ENCODE data around the gene PGAM5.
A peak's percentile ranks its signal among the peaks of the same experiment; 100 is the strongest.

Gene PGAM5

DNA sequence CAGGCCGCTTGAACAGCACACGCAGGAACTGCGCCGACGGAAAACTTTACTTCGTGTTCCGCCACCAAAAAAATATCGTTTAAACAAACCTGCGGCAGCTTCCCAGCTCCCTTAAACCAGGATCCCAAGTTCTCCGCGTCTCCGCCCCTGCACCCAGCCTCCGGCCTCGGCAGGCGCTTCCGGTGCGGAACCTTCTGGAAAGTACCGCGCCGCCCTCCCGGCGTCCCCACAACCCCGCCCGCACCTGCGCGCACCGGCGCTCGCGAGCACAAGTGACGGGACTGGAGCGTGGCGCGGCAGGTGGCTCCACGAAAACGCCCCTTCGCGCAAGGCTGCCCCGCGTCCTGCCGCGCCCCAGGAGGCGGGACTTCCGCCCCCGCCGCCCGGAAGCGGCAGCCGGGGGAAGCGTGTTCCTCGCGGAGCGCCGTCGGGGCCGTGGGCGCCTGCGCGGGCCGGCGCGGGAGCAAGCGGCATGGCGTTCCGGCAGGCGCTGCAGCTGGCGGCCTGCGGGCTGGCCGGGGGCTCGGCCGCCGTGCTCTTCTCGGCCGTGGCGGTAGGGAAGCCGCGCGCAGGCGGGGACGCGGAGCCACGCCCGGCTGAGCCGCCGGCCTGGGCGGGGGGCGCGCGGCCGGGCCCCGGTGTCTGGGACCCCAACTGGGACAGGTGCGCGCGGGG lies at the start of gene PGAM5:
Gene PGAM5, plus strand, starts transcription at position 438 of the 675 bp plus-strand sequence. Its CDS starts 35 bp downstream, at position 473.
- peak; percentile 93 for DNase-seq

DNA sequence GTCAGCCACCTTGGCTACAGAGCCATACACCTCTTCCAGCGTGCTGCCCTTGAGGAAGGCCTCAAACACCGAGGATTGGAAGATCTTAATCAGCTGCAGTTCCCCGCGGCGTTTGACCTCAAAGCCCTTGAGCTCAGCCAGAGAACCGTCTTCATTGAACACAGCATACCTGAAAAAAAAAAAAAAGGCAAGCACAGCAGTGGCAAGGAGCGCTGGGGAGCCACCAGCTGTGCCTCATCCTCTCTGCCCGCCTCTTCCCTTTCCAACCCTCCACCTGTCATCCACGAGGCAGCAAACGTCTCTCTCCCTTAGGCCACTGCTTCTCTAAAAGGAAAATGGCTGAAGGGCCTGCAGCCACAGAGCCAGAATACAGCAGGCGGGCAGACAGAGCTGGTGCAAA lies 49.6 kb upstream of the PGAM5 start:
- DNase-seq: no peak

DNA sequence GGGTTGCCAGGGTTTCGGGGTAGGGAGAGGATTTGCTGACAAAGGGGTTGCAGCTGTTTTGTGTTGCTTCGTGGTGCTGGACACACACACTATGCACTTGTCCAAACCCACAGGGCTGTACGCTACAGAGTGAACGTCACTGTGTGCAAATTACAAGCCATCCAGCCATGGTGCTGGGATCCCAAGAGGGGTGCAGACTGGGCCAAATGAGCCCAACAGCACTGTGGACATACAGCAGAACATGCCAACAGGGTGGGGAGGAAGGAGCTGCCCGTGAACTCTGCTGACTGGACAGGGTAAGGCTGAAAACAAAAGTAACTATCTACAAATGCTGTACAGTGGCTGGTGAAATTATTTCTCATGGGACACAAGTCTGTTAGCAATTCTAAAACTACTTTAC lies 48.7 kb upstream of the PGAM5 start:
- no peak for DNase-seq

DNA sequence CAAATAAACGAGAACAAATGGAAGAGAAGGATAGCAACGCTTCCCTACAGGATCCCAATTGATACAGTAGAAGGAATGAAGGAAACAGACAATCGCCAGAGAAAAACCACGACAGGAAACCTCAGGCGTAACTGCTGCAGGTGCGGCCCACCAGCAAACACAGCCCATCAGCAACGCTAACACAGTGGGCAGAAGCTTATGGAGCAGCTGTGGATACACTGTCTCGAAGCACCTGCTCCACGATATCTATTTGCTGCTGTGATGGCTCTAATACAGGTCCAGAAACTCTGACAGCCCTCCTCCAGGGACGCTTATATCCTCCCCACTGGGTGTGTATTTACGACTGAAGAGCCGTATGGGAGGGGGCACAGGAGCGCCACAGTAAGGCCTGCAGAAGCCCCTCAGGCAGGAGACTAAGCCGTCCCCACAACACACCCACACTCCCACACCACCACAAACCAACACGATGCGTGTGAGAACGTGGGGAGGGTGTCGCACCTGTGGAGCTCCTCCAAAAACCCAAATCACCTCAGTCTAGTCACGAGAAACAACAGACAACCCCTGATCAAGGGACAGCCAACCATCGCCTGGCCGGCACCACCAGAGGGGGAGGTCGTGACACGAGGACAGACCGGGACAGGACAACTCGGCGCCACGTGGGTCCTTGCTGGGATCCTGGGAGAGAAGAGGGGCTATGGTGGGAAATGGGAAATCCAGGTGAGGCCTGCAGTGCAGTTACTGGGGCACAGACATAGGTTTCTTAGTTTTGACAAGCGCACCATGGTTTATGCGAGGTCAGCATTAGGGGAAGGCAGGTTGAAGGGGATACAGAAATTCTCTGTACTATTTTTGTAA lies 47.5 kb upstream of the PGAM5 start:
- no peak for DNase-seq

DNA sequence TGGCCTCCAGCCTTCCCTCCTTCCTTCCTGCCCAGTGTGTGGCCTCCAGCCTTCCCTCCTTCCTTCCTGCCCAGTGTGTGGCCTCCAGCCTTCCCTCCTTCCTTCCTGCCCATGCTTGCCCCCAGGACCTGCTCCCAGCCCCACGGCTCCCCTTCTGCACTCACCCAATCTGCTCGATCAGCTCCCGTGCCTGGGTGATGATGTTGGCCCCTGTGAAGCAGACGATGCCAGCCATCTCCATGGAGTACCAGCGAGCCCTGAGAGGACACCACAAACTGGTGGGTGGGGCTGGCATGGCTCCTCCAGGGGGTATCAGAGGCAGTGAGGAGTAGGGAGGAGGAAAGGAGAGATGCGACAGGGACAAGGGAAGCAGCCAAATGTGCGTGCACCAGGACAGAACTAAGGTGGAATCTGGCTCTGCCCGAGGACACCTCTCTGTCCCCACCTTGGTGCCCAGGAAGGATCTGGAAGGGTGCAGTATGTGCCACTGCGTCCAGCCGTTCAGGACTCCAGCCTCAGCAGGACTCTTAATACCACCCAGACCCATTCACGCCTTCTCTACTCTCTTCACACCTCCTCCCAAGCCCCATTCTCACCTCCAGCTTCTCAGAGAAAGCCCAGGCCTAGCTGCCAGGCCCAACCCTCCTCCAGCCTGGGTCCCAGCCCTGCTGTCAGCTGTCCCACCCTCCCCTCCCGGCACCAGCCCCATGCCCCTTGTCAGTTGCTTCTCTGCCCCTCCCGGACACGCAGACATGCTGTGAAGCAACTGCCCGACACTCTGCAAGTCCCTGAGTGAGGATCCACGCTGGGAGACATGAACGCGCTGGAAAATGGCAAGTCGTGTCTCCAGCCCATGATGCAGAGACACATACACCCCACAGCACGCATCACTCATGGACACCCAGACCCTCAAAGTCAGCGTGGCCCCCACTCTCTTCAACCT lies 46.2 kb upstream of the PGAM5 start:
- DNase-seq: no peak

DNA sequence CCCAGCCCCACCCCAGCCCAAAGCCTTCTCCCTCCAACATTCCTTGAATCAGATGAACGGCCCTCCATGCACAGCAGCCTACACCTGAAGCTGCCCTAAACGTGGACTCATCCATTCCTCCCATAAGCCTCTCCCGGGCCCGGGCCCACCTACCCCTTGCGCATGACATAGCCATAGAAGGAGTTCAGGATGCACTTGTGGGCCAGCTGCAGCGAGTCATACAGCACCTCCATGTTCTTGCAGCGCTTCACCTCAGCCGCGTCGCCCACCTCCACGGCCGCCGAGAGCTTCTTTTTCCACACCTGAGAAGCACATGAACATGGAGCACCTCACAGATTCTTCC lies 45.5 kb upstream of the PGAM5 start:
- no peak for DNase-seq

DNA sequence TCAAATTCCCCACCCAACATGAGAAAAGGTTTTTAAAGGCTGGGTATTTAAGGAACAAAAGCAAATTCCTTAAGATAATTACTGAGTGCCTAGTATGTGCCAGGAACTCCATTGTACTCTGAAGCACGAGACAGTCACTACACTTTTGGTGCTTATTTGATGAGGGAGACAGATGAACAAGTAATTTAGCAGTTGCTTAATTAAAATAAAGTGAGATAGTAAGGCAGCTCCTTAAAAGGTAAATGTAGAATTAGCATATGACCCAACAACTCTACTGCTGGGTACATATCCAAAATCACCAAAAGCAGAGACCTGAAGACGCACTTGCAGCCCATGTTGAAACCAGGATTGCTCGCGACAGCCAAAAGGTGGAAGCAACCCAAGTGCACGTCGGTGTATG lies 44.8 kb upstream of the PGAM5 start:
- DNase-seq: no peak

DNA sequence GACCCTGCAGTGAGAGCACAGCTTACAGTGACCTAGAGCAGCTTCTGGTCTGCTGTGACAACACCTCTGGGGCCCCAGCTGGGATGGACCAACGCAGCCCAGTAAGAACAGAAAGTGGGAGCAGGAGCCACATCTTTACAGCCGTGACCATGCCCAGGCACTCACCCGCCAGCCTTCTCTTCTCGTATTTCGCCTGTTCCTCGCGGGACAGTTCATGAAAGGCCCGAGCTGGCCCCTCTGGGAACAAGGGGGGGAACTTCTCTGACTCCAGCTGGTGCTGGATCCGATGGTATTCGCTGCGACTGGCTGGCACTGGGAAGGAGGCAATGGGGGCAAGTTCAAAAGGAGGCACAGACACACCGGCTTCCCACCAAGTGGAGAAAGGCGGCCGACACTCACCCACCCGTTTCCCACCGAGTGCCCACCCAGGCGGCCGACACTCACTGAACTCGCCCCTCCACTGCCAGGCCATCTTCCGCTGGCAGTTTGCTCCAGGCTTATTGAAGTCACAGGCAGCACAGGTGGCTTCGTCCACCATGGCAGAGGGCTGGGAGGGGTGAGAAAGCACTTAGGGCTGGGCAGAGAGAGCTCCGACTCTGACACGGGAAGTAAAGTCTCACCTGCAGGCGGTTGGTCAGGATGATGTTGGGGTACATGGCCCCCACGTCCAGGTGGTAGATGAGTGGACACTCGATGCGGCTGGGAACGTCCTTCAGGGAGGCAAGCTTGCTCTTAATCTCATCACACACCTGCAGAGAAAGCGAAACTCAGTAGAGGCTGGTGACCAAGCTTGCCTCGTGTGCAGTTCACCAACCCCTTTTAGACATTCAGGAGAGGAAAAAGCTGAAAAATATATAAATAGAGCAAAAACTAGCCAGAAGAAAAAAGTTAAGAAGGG lies 42.2 kb upstream of the PGAM5 start:
- DNase-seq: no peak

DNA sequence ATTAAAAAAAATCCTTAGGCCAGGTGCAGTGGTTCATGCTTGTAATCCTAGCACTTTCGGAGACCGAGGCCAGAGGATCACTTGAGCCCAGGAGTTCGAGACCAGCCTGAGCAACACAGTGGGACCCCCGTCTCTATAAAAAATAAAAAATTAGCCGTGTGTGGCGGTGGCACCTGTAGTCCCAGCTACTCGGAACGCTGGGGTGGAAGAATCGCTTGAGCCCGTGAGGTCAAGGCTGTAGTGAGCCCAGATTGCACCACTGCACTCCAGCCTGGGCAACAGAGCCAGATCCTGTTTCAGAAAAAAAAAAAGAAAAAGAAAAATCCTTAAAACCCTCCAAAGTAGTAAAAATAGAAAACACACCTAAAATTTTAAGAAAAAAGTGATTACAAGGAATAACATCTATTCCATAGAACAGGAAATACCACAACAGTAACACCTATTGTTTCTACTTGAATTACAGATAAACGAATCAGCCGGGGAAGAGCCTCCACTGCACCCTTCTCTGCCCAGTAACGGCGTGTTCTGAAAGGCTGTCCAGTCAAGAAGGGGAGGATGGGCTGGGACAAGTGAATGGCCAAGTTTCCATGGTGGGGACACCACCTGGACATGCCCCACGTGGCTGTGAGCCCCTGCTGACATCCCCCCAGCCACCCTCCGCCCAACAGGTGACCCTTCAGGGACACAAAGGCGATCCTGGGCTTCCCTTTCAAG lies 41.3 kb upstream of the PGAM5 start:
- no peak for DNase-seq

DNA sequence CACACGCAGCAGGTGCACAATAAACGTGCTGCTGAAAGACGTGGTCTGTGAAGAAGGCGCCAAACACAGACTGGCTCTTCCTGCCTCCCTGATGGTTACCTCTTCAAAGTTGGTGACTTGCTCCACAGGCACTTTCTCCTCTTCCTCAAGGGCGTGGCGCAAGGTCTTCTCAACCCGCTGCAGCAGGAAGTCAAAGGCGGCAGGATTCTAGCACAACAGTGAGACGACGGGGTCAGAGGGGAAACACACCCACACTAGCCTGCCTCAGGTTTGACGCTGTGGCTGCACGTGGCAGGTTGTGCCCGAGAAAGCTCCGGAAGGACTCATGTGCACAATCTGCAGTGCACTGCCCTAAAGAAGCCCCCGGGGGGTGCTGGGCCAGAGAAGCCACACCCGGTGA lies 38.5 kb upstream of the PGAM5 start:
- no peak for DNase-seq

DNA sequence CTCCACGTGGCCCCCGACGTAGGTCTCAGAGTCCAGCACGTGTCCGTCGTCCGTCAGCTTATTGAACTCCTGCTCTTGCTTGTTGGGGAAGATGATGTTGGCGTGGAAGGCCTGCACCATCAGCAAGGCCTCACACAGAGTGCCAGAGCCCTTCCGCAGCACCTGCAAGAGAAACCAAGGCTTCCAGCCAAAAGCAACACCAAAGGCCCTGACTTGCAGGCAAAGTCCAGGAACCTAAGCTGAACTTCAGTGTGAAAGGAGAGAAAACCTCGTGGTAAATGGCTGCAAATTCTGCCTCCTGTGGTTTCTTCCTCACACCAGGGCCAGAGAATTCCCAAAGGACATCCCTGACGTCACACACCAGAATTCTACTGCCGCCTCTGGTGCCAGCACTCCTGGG lies 38.0 kb upstream of the PGAM5 start:
- no peak for DNase-seq

DNA sequence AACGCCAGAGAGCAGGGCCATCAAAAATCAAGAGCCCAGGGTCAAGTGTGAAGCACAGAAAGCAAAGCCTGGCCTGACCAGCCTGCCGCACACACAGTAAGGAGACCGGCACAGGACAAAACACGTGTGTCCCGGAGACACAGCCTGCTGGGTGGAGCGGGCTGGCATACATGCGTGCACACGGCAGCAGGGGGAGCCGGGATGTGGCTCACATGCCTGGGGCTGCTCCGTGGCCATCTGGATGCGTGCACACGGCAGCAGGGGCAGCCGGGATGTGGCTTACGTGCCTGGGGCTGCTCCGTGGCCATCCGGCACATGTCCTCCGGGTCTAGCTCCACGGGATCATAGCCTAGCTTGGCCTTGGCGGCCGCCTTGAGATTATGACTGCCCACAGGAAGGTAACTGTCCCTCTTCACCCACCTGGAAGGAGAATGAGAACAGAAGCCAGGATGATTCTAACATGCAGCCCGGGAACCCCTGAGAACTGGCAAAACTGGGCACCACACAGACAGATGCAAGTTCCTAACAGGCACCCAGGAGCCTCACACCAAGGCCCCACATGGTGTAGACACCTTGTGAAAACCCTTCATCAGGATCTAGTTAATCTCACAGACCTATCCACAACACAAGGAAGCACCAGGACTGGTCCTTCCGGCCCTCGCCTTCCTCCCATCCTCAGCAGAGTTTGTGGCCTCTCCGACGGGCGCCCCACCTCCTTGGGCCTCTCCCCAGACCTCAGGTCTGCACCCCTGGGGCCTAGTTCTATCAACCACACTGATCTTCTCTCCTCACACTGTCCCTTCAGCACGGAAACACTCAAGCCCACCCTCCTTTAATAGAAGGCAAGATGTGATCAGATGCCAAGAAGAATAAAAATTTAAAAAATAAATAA lies 37.1 kb upstream of the PGAM5 start:
- DNase-seq: no peak

DNA sequence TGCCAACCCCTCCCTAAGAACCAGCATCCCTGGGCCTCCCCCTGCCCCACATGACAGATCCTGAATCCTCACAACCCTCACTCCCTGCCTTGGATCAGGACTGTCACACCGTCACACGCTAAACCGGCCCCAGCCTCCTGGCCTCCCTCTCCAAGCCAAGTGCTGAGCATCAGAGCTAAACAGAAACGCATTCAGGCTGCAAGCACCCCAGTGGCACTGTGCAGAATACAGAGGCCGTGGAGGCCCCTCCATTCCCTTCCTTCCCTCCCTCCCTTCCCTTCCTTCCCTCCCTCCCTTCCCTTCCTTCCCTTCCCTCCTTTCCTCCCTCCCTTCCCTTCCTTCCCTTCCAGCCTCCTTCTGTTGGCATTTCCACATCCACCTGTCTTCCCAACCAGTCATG lies 36.1 kb upstream of the PGAM5 start:
- no peak for DNase-seq

DNA sequence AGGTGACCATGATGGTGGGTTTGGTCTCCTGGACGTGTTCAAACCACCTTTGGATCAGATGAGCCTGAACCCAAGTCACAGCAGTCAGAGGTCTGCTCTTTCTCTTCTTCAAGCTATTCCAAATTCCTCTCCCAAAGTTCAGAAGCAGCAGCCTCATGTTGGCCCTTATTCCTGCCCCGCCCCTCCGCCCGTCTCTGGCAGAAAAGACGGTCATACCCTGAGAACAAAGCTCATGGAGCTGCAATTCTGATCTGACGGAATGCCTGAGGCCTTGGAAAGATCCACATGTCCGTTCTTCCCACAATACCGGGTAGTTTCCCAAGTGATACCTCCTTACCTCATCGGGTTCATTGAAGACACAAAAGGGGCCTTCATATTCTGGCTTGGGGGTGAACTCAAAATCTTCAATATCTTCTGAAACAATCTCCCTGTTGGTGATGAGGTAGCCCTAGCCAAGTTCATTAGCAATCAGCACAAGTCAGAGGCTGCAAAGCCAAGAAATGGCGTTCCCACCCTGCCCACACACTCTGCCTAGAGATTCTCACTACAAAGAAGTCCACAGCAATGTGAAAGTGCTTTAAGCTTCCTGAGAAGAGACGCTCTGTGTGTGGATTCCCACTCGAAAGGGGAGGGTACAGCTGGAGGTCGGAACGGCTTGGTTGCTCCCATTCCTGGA lies 34.7 kb upstream of the PGAM5 start:
- DNase-seq: no peak

DNA sequence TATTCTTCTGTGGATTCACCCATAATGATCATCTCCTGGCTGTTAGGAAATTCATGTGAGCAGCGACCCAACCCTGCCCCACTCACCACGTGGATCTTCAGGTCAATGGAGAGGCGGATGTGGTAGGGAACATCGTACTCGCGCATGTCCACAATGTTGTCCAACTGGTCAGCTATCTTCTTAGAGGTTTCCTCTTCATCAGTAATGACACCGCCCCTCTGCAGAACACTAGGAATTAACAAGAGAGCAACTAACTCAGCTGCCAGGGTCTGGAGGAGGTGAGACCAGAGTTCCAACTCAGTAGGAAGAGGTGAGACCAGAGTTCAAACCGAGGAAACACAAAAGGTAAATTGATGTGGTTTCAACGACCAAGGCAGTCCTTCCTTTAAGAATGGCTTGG lies 33.1 kb upstream of the PGAM5 start:
- no peak for DNase-seq

DNA sequence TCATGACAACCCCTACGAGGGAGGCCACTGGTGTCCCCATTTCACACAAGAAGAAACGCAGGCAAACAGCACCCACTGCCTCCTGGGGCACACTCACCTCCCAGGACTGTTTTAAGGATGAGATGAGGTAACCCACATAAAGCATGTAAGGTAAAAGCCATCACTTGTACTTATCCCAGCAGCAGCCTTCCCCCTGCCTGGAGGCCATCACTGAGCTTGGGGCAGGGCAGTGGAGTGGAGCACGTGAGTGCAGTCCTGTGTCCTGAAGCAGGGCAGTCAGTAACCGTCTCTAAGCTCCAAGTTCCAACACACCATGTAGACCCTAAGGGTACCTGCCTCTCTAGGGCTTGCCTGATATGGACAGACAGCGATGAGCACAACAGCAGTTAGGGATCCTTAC lies 25.2 kb upstream of the PGAM5 start:
- DNase-seq: no peak

DNA sequence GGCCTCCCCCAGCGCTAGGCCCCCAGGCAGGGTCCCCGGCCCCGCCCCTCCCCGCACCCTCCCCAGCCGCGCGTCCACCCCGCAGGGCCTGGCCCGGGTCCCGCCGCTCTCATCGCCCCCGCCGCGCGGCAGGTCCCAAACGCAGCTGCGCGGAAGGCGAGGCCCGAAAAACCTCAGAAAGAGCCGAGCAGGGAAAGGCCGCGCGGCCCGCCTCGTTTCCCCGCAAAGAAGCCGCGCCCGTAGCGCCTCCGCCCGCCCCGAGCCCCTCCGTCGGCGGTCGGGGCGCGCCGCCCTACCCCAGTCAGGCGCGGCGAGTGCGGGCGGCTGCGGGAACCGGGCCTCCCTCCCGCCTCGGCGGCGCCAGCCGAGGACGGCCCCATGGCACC lies 23.8 kb upstream of the PGAM5 start:
- DNase-seq: peak; percentile 47

DNA sequence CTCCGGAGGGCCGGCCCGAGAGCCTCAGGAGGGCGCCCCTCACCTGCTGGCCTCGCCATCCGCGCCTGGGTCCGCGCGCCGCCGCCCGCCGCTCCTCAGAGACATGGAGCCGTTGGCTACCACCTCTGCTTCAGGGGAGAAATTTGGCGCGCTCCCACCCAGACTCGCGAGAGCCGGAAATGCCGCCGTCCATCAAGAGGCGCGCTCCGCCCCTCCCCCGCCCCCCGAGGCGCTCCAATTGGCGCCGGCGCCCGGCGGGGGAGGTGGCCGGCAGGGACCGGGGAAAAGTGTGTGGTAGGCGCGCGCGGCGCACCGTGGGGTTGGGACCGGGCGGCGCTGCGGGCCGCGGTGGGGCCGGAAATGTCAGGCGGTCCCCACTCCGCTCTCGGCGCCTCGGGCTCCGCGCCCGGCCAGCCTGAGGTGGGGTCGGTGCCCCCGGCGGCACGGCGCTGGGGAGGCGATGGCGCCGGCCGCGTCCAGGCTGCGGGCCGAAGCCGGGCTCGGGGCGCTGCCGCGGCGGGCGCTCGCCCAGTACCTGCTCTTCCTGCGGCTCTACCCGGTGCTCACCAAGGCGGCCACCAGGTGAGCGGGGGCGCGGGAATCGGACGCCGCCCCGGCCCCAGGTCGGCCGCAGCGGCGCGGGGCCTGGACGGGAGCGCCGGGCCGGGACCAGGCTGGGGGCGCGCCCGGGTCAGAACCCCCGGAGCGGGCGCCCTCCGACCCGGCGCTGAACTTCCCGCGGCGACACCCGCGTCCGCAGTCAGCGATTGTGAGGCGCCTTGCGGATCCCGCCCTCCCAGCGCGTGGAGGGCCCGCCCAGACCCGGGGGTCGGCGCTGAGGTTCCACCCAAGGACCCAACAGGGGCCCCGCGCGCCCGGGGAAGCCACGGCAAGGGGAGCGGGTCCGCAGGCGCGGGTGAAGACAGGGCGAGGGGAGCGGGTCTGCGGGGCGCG lies 23.2 kb upstream of the PGAM5 start, which contains the start of the genes POLE and PXMP2:
Gene POLE, minus strand, starts transcription at position 132 of the 954 bp plus-strand sequence. Its CDS starts 27 bp downstream, at position 105.
Gene PXMP2, plus strand, starts transcription at position 377 of the 954 bp plus-strand sequence. Its CDS starts 84 bp downstream, at position 461.
- peak; percentile 96 for DNase-seq

DNA sequence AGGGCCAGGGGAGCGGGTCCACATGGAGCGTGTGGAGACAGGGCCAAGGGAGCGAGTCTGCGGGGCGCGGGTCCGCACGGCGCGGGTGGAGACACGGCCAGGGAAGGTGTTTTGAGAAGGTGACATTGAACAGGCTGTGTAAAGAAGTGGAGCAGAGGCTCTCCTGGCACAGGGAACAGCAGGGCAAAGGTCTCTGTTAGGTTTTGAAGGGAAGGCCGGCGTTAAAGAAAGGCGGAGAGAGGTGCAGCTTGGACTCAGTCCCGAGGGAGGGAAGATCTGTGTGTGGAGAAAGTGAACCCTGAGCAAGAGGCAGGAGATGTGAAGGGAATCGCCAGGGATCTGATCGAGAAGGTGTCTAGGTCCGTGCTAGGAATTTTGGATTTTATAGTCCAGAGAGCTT lies 21.4 kb upstream of the PGAM5 start:
- no peak for DNase-seq

Measured in NCI-H774 (cell line).